ENCODE data around the gene TCEANC2. TPM values are rescaled to one million over a fixed set of nuclear protein-coding genes. Genes with fewer than 3 reads are reported as not detected.
A peak's percentile ranks its signal among the peaks of the same experiment; 100 is the strongest.
"Not testable (repeated sequence)": the region's sequence is repeated elsewhere in the genome, so short reads cannot be mapped to it uniquely, and the experiment has no call there.

The TCEANC2 gene
- total RNA-seq, 1 donor, result 3.0 TPM

DNA sequence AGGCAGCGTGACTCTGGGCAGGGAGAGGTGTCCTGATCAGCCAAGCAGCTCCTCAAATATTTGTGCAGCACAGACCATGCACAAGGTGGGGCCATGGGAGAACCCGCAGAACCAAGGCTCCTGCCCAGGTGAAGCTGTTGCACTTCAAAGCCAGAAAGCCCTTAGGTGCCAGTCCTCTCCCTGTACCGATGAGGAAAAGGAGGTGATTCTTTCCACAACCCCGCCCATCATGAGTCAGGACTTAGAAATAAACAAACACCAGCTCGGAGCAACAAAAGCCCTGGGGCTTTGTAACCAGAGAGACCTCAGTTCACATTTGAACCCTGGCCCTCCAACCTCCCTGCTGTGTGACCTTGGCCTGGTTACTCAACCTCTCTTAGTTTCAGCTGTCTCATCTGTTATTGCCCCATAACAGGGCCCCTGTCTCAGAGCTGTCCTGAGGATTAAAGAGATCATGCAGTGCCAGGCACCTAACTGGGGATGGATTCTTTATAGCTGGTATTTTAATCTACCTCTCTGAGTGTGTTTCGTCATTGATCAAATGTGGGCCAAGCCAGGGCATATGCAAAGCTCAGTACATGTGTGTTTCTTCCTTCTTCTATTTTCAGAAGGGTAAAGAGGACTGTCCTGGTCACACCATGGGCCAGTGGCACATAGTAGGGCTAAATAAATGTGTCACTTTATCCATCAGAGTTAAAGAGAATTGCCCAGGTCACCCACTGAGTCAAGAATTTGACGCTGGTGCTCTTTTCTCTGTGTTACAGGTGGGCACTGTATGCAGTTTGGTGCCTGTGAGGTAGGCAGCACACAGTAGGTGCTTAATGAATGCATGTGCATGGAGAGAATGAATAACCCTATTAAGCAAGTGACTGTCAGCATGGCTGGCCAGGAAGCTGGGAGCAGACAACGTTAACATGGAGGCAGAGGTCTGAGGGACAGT, 36.8 kb upstream of the TCEANC2 start:
- DNase-seq (ENCODE audit: low read depth), result peak; percentile 73
- no peak overlapping the region for H3K4me3 ChIP-seq (ENCODE audit: low read depth, low read length)
- TF ChIP-seq CTCF (IDR thresholded peaks at IDR 0.05; ENCODE audit: insufficient read depth, low read depth, low read length), result no peak

GRCh38 chr1:54017979-54018378, 35.4 kb upstream of the TCEANC2 start, which contains the start of gene LDLRAD1:
Gene LDLRAD1, minus strand, starts transcription at chr1:54018186. Its CDS starts 74 bp downstream, at chr1:54018112.
- no peak for TF ChIP-seq CTCF (IDR thresholded peaks at IDR 0.05; ENCODE audit: insufficient read depth, low read depth, low read length)
- no peak within 1 kb of the TSS for H3K4me3 ChIP-seq (ENCODE audit: low read depth, low read length)
- no peak for DNase-seq (ENCODE audit: low read depth)

- no peak overlapping the region for H3K4me3 ChIP-seq (ENCODE audit: low read depth, low read length)
- no peak for TF ChIP-seq CTCF (IDR thresholded peaks at IDR 0.05; ENCODE audit: insufficient read depth, low read depth, low read length)
- DNase-seq (ENCODE audit: low read depth), result no peak
Measured at GRCh38 chr1:54018635-54019034, 34.8 kb upstream of the TCEANC2 start.

DNA sequence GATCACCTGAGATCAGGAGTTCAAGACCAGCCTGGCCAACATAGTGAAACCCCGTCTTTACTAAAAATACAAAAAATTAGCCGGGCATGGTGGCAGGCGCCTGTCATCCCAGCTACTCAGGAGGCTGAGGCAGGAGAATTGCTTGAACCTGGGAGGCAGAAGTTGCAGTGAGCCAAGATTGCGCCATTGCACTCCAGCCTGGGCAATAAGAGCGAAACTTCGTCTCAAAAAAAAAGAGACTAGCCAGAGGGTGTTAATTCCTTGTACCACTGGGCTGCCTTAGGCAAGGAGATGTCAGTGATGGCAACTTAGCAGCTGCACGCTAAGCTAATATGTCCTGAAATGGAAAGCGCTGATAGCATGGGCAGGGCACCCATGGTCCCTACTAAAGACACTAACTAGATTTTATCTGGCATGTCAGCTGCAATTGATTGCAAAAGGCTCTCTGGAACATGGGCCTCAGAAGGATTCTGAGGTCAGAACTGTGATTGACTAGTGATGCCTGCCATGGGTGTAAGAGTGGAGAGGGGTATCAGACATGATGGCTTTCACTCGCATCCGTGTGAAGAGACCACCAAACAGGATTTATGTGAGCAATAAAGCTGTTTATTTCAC, 33.7 kb upstream of the TCEANC2 start:
- not testable (repeated sequence) for DNase-seq (ENCODE audit: low read depth); H3K4me3 ChIP-seq (ENCODE audit: low read depth, low read length)

- DNase-seq (ENCODE audit: low read depth), result no peak
- H3K4me3 ChIP-seq (ENCODE audit: low read depth, low read length), result no peak overlapping the region
- no peak for TF ChIP-seq CTCF (IDR thresholded peaks at IDR 0.05; ENCODE audit: insufficient read depth, low read depth, low read length)
Measured at GRCh38 chr1:54024358-54024757, 29.1 kb upstream of the TCEANC2 start.

- not testable (repeated sequence) for DNase-seq (ENCODE audit: low read depth); H3K4me3 ChIP-seq (ENCODE audit: low read depth, low read length)
Measured at GRCh38 chr1:54024811-54025210, 28.6 kb upstream of the TCEANC2 start.

DNA sequence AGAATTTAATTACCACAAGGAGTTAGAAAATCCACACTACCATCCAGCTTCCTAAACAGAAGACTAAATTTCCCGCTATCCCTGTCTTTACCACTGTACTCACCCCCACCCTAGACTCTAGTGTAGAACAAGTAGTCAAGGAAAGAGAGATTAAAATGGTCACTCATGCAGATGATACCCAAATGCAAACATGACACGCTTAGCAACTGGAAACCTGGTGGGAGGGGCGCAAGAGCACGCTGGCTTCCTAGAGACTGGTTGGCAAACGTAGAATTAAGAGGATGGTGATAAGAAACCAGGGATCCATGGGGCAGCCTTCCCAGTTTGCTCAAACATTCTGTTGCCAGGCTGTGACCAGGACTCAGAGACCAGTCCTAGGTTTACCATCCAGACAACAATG, 25.6 kb upstream of the TCEANC2 start:
- no peak overlapping the region for H3K4me3 ChIP-seq (ENCODE audit: low read depth, low read length)
- DNase-seq (ENCODE audit: low read depth), result no peak
- TF ChIP-seq CTCF (IDR thresholded peaks at IDR 0.05; ENCODE audit: insufficient read depth, low read depth, low read length), result no peak
